HG03103 (cell line): ENCODE results near the gene MFAP2.
"Not testable (repeated sequence)": the region's sequence is repeated elsewhere in the genome, so short reads cannot be mapped to it uniquely, and the experiment has no call there.

ENCODE experiments used
- ATAC-seq: cut with Tn5 transposase; IDR thresholded peaks from one replicate; pipeline ENCODE4 v1.9.1; 2021; ENCODE audit warnings: low read depth; ENCODE audit not compliant: unreplicated experiment

MFAP2 gene

GRCh38 chr1:16933945-16934344 is 46.5 kb downstream of the MFAP2 start:
- ATAC-seq: not testable (repeated sequence)

DNA sequence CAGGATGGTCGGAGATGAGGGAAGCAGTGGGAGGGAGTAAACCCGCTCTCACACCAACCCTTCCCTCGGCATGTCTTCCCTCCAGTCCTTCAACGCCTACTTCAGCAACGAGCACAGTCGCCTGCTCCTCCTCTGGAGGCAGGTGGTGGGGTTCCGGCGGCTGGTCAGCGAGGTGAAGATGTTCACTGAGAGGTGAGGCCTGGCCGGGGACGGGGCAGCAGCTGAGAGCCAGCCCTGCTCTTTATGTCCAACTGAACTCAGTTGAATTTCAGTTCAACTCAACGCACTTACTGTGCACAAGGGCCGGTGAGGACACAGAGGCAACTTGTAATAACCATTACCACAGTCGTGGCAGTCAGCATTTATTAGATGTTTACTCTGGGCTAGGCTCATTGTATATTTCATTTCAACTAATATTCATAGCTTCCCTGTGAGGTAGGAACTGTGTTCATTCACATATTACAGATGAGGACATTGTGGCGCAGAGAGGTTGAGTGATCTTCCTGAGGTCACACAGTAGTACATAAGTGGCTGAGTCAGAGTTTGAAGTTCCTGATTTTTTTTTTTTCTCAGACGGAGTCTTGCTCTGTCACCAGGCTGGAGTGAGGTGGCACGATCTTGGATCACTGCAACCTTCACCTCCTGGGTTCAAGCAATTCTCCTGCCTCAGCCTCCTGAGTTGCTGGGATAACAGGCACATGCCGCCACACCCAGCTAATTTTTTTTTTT is 49.0 kb downstream of the MFAP2 start:
- ATAC-seq: not testable (repeated sequence)

DNA sequence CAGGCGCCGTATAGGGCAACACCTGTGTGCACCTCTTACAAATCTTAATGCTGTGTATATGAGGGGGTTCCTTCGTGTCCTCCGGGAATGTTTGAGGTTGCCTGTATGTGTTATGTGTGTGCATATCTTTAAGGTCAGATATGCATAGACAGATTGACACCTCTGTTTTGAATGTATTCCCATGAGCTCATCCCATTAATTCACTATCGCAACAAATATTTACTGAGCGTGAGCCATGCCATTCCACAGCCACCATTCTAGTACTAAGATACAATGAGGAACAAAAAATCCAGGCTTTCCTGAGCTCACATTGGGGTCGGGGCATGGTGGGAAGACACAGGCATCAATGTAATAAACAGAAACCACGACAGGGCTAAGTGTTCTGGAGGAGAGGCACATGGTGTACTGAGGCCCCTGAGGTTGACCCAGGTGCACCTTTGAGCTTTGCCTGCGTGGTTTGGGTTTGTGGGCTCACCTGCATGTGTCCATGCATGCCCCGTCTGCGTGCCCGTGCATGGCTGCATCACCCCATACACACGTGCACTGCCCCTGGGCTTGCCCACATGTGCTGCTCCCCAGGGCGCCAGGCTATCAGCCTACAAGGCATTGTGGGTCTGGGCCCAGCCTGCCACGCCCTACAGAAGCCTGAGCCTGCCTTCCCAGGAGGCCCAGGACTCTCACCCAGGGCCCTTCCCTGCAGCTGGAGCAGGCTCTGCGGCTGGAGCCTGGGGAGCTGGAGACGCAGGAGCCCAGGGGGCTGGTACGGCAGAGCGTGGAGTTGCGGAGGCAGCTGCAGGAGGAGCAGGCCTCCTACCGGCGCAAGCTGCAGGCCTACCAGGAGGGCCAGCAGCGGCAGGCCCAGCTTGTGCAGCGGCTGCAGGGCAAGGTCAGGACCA is 51.0 kb downstream of the MFAP2 start:
- not testable (repeated sequence) for ATAC-seq

- ATAC-seq: no peak
Measured at GRCh38 chr1:16927711-16928485, 52.5 kb downstream of the MFAP2 start.

- ATAC-seq: no peak
Measured at GRCh38 chr1:16927256-16927655, 53.2 kb downstream of the MFAP2 start.

DNA sequence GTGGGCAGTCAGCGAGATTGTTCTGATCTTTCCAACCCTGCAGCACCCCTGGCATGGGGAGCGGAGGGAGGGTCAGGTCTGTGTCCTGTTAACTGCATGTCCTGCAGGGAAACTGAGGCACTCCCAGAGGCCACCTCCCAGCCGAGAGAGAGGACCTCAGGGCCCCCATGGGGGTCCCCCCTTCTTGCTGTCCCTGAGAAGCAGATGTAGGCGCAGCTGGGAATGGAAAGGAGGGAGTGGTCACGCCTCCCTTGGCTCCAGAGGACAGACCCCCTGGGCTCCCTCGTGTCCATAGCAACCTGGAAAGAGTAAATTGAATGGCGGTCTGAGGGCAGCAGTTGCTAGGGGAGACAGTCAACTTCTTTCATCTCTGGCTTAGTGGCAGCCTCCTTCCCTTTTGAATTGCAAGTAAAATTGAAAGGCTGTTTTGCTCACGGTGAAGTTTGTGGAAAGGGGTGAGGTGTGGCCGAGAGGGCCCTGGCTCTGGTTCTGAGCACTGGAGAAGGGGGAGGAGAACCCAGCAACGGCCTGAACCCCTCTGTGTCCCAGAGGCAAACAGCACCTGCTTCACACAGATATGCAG is 53.8 kb downstream of the MFAP2 start:
- ATAC-seq: no peak

DNA sequence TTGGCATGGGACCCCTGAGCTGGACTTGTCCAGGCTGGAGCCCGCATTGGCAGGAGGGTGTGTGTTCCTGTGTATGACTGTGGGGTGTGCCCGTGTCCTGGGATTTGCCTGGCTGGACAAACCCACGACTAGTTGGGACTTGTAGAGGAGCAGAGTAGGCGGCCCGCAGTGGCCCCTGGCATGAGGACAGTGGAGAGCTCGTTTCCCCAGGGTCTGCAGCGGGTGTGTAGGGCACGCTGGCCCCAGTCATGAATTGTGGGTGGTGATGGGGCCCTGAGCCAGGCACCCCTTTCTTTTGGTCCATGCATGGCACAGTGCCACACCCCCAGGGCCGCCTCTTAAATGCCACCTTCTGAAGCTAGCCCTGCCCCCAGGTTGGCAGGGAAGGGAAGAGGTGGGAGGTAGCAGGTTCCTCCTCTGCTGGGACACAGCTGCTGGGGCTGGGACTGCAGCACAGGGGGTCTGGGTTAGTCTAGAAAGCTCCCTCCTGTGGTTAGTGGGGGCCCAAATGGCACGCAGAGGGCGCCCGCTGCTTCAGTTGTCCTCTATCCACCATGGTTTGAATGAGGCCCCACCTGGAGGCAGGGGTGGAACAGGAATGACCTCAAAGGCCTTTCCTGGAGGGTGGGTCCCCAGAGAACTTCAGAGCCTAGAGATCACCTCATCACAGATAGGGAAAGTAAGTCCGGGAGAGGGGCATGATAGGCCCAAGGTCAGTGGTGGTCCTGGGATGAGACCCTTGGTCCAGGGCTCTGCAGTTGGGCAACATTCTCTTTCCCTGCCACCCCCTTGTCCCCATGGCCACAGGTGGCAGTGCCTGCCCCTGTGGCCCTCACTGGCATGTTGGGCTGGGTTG is 54.6 kb downstream of the MFAP2 start:
- no peak for ATAC-seq

DNA sequence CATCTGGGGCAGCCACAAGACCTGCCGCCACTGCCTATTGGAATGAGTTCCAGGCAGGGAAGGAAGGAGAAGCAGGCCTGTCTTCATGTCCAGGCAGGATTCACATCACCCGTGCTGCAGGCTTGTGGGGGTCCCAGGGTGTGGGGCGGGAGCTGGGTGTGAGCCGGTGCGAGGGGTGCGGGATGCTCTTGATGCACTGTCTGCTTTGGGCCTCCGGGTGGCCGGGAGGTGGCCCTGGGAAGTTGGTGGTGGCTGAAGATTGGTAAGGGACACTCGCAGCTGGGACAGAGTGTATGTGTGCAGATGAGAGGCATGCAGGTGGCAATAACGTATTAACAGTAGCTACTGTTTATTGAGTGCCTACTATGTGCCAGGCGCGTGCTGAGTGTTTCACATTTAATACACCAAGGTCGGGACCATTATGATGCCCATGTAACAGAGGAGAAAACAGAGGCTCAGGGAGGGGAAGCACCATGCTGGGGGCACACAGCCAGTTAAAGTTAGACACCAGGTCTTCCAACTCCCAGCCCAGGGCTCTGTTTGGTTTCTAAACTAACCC is 55.4 kb downstream of the MFAP2 start:
- ATAC-seq: no peak
